Activated CD4-positive, alpha-beta T cell treated with anti-CD3 and anti-CD28 coated beads for 36 hours (primary cell): ENCODE measurements around the gene PAQR4. TPM values are rescaled to one million over a fixed set of nuclear protein-coding genes. Genes with fewer than 3 reads are reported as not detected.

ENCODE experiments used
- ATAC-seq: fragments of 200-7000 bp; cut with Tn5 transposase; one replicate; pipeline ENCODE4 v1.10.0; 2021; ENCODE audit warnings: mild to moderate bottlenecking, moderate library complexity
- CTCF ChIA-PET: fragments of 350-600 bp; sonication (Branson Sonifier 250); formaldehyde crosslinking; loops from one replicate; lab custom pipeline; 2021; ENCODE audit warnings: antibody characterized with exemption; lab: Charles Lee
- POLR2A ChIA-PET: fragments of 350-600 bp; sonication (Branson Sonifier 250); formaldehyde crosslinking; loops from one replicate; lab custom pipeline; 2021; ENCODE audit warnings: antibody characterized with exemption, inconsistent platforms; lab: Charles Lee
- DNase-seq: peaks from one replicate; pipeline ENCODE4 v3.0.0-alpha.2; 2020
- H3K27ac Mint-ChIP-seq: one replicate; pipeline ENCODE4 v1.8.0; 2021; ENCODE audit warnings: mixed read lengths
- H3K27me3 Mint-ChIP-seq: one replicate; pipeline ENCODE4 v1.8.0; 2021; ENCODE audit warnings: mixed read lengths
- H3K36me3 Mint-ChIP-seq: one replicate; pipeline ENCODE4 v1.8.0; 2021; ENCODE audit warnings: low read depth, mixed read lengths
- H3K4me1 Mint-ChIP-seq: one replicate; pipeline ENCODE4 v1.8.0; 2021; ENCODE audit warnings: mixed read lengths
- H3K4me3 Mint-ChIP-seq: one replicate; pipeline ENCODE4 v1.8.0; 2021; ENCODE audit warnings: mild to moderate bottlenecking, moderate library complexity, mixed read lengths
- H3K9me3 Mint-ChIP-seq: one replicate; pipeline ENCODE4 v1.8.0; 2021; ENCODE audit warnings: low read depth, mixed read lengths
- intact Hi-C, 2 experiments: fragments of 100-400 bp; cut with DNase I in 1 of 2; cut with micrococcal nuclease in 1 of 2; formaldehyde crosslinking; loops; one replicate each; pipeline versions ENCODE4 v1.14.2 to v1.15.1; 2022 to 2024; cut with DNase I, micrococcal nuclease
- total RNA-seq, 2 experiments: library from RNA; stranded (reverse); gene quantifications; one replicate each; pipeline ENCODE4 v1.2.3, GENCODE V29; 2021

PAQR4 gene
- total RNA-seq, 2 experiments from 2014 or later = 28.7 to 31.2 TPM

DNA sequence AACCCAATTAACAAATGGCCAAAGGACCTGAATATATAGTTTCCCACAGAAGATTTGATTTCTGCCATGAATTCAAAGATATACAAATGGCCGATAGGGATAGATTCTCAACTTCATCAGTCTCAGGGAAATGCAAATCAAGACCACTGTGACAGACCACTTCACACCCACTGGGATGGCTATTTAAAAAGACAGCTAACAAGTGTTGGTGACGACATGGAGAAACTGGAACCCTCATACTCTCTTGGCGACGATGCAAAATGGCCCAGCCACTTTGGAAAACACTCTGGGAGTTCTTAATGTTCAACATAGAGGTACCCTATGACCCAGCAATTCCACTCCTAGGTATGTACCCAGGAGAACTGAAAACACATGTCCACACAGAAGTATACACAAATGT lies 22.5 kb upstream of the PAQR4 start:
- POLR2A ChIA-PET = no interaction called here
- no peaks in the 10 kb centered on the region for H3K27me3 Mint-ChIP-seq
- H3K4me3 Mint-ChIP-seq = no peak overlapping the region
- peaks cover 17% of the 10 kb centered on the region for H3K36me3 Mint-ChIP-seq
- ATAC-seq = no peak
- no peaks in the 10 kb centered on the region for H3K4me1 Mint-ChIP-seq
- DNase-seq = no peak
- no peaks in the 10 kb centered on the region for H3K9me3 Mint-ChIP-seq
- CTCF ChIA-PET = no interaction called here
- intact Hi-C loops = no loop called here
- H3K27ac Mint-ChIP-seq = no peak overlapping the region

DNA sequence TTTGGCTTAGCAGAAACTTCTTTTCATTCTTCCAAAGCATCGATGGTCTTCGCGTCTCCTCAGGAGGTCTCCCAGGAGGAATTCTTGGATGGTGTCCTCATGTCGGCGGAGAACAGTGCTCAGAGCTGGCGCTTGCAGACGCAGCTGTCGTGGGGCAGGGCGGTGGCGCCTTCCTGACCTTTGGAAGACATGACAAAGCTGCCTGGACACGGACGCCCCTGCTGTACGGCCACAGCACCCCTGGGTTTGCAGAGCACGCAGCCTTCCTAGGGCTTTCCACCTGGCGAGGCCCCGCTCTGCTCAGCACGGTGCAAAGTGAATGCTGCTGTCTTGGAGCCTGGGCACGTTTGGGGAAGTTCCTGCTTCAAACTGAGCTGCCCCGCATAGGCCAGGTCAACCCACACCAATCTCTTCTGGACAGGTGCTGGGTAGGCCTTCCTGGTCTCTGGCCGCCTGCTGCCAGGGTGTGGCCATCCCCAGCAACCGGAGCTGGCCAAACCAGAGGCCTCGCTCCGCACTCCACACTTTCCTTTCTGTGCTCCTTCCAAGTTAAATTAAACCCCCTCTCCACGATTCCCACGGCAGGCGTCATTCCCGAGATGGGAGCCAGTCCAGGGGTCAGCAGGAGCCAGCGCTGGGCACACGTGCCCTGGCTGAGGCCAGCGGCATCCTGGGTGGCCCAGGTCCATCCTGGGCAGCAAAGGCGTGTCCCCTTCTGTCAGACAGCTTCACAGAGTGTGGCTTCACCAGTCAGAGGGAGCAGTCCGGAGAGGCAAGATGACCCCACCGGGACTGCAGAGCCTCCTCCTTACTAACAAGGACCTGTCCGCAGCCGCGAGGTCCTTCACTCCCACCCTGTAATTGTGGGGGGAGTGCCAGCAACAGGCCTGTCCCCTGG lies 20.1 kb upstream of the PAQR4 start:
- ATAC-seq (no peak), DNase-seq (no peak)
- CTCF ChIA-PET = interaction anchor here (0.5 kb wide), 1 partner anchor 74 kb away, joined by 3 read pairs; no protein-coding TSS in a partner anchor
- H3K9me3 Mint-ChIP-seq = no peaks in the 10 kb centered on the region
- H3K4me1 Mint-ChIP-seq = no peaks in the 10 kb centered on the region
- H3K4me3 Mint-ChIP-seq = no peak overlapping the region
- peaks cover 6% of the 10 kb centered on the region for H3K36me3 Mint-ChIP-seq
- no peak overlapping the region for H3K27ac Mint-ChIP-seq
- H3K27me3 Mint-ChIP-seq = no peaks in the 10 kb centered on the region
- intact Hi-C loops = no loop called here
- POLR2A ChIA-PET = no interaction called here

DNA sequence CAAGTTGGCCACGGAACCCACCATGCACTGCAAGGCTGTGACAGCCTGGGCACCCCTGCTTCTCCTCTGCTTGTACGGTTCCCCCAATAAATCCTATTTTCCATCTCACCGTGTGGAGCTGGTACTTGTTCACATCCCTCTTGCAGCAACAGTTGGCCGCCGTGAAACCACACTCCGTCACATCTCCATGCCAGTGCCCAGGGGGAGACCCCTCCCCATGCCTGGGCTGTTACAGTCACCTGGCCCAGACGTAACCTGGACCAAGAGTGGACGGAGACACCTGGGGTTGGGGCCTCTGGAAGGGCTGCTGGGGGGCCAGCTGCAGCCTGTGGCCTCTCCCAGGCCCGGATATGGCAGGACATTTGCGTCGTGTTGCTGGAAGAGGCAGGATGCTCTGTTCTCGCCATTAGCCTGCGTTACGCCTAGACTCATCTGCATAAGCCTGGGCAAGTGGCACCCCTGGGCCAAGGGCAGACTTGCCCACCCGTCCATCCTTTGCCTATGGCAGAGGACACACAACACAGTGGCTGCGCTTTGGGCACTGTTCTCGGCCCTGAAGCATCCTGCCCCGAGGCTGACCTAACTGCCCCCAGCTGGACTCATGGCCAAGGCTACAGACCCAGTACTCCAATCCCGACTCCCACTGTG lies 19.3 kb upstream of the PAQR4 start:
- ATAC-seq = no peak

DNA sequence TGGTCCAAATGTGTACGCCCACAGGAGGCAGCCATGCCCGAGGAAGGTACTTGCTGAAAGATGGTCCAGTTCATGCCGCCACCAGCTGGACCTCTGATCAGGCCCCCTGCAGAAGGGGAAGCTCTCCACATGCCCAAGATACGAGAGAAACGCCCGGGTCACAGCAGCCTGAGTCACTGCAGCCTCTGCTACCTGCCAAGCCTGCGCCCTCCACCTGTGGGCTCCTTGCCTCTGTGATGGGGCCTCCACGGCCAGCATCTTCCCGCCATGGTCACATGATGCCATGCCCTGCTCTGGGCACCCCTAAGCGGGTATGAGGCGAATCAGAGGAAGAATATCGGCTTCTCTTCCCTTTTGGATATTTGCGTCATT lies 18.8 kb upstream of the PAQR4 start:
- CTCF ChIA-PET = no interaction called here

More for the DNA sequence above, 19.3 kb upstream of the PAQR4 start:
- H3K27me3 Mint-ChIP-seq = no peaks in the 10 kb centered on the region
- POLR2A ChIA-PET = no interaction called here
- no peak for DNase-seq
- intact Hi-C loops = no loop called here
- H3K4me3 Mint-ChIP-seq = no peak overlapping the region
- H3K36me3 Mint-ChIP-seq = peaks cover 6% of the 10 kb centered on the region
- no peak overlapping the region for H3K27ac Mint-ChIP-seq
- no peaks in the 10 kb centered on the region for H3K4me1 Mint-ChIP-seq
- CTCF ChIA-PET = no interaction called here
- H3K9me3 Mint-ChIP-seq = no peaks in the 10 kb centered on the region

DNA sequence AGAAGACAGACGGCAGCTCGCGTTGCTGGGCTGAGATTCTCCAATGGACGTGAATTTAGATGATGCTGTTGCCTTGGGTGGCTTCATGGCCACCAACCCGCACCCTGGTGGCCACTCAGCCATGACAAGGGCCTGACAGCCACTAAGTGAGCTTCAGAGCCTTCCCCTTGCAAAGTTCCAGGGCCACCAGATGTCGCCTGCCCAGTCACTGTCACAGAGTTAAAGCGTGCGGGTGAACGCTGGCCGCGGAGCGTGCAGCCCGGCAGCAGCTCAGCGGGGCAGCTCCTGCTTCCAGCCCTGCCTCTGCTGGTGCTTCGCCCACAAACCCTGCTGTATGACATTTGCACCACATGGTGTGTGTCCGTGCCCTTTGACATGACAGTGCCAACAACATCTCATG lies 18.4 kb upstream of the PAQR4 start:
- DNase-seq (no peak), ATAC-seq (no peak)
- H3K4me1 Mint-ChIP-seq = no peaks in the 10 kb centered on the region
- no peaks in the 10 kb centered on the region for H3K27me3 Mint-ChIP-seq
- H3K9me3 Mint-ChIP-seq = no peaks in the 10 kb centered on the region
- intact Hi-C loops = no loop called here
- no peak overlapping the region for H3K27ac Mint-ChIP-seq
- ChIA-PET POLR2A (no interaction called here), CTCF (no interaction called here)
- peaks cover 6% of the 10 kb centered on the region for H3K36me3 Mint-ChIP-seq
- H3K4me3 Mint-ChIP-seq = no peak overlapping the region

More for the DNA sequence above, 18.8 kb upstream of the PAQR4 start:
- H3K9me3 Mint-ChIP-seq = no peaks in the 10 kb centered on the region
- peaks cover 6% of the 10 kb centered on the region for H3K36me3 Mint-ChIP-seq
- H3K27ac Mint-ChIP-seq = no peak overlapping the region
- H3K4me1 Mint-ChIP-seq = no peaks in the 10 kb centered on the region
- no peak overlapping the region for H3K4me3 Mint-ChIP-seq
- intact Hi-C loops = no loop called here
- POLR2A ChIA-PET = no interaction called here
- DNase-seq (no peak), ATAC-seq (no peak)
- no peaks in the 10 kb centered on the region for H3K27me3 Mint-ChIP-seq

DNA sequence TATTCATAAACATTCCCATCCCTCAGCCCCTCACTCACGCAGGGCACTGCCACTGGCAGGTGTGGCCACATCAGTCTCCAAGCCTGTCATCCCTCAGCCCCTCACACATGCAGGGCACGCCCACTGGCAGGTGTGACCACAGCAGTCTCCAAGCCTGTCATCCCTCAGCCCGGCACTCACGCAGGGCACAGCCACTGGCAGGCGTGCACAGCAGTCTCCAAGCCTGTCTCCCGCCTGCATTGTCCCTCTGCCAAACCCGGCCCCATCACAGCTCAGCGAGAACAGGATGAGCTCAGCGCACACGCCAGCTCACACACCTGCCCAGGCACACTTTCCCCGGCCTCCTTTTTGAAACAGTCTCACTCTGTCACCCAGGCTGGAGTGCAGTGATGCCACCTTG lies 16.5 kb upstream of the PAQR4 start:
- ChIA-PET CTCF (interaction anchor here (0.6 to 0.9 kb wide), 4 partner anchors 11 to 112 kb away, joined by 3 to 4 read pairs (median 4); partner anchors contain the start of genes FLYWCH2 and KREMEN2), POLR2A (no interaction called here)
- DNase-seq = no peak
- H3K36me3 Mint-ChIP-seq = peaks cover 1% of the 10 kb centered on the region
- no peaks in the 10 kb centered on the region for H3K9me3 Mint-ChIP-seq
- no peak overlapping the region for H3K4me3 Mint-ChIP-seq
- ATAC-seq = no peak
- no peak overlapping the region for H3K27ac Mint-ChIP-seq
- intact Hi-C loops = no loop called here
- peaks cover 3% of the 10 kb centered on the region for H3K4me1 Mint-ChIP-seq
- peaks cover 6% of the 10 kb centered on the region for H3K27me3 Mint-ChIP-seq

DNA sequence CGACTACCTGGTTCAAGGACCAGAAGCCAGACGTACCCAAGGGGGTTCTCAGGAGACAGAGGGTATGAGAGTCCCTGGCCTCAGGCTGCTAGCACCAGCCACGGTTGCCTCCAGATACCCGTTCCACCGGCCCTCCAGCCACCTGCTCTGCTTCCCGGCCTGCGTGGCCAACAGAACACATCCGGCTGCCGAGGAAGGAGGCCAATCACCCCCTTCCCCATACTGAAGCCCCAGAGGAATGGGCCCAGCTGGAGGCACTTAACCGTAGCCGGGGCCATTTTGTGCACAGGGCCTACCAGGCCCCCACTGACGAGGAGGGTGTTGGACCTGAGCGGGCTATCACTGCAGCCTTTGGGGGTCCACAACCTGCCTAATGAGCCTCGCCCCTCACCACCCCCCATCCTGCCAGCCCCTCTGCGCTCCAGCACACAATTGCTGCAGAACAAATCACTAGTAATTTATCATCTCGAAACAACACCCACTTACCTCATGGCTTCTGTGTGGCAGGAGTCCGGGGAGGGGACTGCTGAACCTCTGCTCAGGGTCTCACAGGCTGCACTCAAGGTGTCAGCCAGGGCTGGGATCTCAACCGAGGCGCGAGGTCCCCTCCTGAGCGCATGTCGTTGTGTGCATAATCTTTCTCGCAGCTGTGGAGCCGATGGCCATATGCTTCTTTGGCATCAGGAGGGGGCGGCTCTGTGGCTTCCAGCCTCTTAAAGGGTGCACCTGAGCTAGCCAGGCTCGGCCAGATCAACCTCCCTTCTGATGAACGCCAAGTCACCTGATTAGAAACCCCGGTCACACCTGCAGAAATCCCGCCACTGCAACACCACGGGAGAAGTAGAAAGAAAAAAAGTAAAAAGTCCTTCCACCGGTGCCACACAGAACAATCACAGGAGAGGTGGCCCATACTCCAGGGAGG lies 15.2 kb upstream of the PAQR4 start:
- H3K27ac Mint-ChIP-seq = no peak overlapping the region
- intact Hi-C loops = no loop called here
- no peak for DNase-seq
- no peak overlapping the region for H3K4me3 Mint-ChIP-seq
- no peak for ATAC-seq
- no peaks in the 10 kb centered on the region for H3K9me3 Mint-ChIP-seq
- no peaks in the 10 kb centered on the region for H3K36me3 Mint-ChIP-seq
- peaks cover 3% of the 10 kb centered on the region for H3K4me1 Mint-ChIP-seq
- CTCF ChIA-PET = no interaction called here
- H3K27me3 Mint-ChIP-seq = peaks cover 6% of the 10 kb centered on the region
- POLR2A ChIA-PET = no interaction called here

DNA sequence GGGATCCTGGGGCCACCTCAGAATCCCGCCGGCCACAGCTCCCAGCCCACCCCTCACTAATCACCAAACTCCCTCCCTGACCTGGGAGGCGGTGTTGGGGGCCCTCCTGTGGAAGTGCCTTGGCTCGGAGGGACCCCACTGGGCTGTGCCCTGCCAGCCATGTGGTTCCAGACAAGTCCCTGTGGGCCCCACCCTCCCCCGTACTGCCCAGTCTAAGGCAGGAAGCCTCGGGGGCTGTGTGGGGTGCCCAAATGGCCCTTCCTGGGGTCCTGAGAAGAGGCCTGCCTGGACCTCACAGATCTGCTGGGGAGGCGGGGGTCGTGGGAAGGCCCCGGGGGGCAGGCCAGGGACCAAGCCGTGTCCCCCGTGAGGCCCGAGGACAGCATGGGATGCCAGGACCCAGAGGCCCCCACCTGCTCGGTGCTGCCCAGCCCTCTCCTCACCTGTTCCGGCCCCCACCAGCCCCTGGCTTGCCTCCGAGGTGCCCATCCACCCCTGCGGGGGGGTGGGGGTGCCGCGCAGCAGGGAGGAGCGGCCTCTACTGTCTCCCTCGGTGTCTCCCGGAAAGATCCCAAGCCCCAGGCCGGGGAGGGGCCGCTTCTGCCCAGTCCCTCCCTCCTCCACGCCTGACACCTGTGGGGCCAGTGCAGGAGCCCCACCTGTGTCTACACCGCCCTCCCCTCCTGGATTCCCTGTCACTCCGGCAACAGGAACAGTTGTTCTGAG lies 14.3 kb upstream of the PAQR4 start:
- DNase-seq (no peak), ATAC-seq (no peak)
- intact Hi-C loops = no loop called here
- POLR2A ChIA-PET = no interaction called here
- H3K4me3 Mint-ChIP-seq = no peak overlapping the region
- no peak overlapping the region for H3K27ac Mint-ChIP-seq
- no peaks in the 10 kb centered on the region for H3K9me3 Mint-ChIP-seq
- CTCF ChIA-PET = no interaction called here
- H3K36me3 Mint-ChIP-seq = no peaks in the 10 kb centered on the region
- peaks cover 6% of the 10 kb centered on the region for H3K27me3 Mint-ChIP-seq
- peaks cover 3% of the 10 kb centered on the region for H3K4me1 Mint-ChIP-seq

DNA sequence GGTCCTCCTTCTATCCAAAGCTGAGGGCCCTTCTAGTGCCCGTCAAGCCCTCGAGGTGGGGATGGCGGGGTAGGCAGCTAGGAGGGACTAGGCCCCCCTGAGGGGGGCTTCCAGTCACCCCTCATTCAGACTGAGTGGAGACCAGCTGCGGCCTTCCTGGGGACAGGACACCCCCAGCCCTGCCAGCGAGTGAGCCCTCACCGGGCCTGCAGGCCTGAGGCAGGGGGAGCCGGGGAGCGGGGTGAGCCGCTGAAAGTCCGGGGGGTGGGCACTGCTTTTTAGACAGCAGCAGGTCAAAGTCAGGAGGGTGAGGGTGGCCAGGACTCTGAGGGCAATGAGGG lies 13.7 kb upstream of the PAQR4 start:
- ChIA-PET POLR2A (no interaction called here), CTCF (no interaction called here)
- H3K27ac Mint-ChIP-seq = no peak overlapping the region
- DNase-seq (no peak), ATAC-seq (no peak)
- no peaks in the 10 kb centered on the region for H3K36me3 Mint-ChIP-seq
- peaks cover 8% of the 10 kb centered on the region for H3K27me3 Mint-ChIP-seq
- intact Hi-C loops = no loop called here
- H3K4me3 Mint-ChIP-seq = no peak overlapping the region
- no peaks in the 10 kb centered on the region for H3K9me3 Mint-ChIP-seq
- peaks cover 3% of the 10 kb centered on the region for H3K4me1 Mint-ChIP-seq

DNA sequence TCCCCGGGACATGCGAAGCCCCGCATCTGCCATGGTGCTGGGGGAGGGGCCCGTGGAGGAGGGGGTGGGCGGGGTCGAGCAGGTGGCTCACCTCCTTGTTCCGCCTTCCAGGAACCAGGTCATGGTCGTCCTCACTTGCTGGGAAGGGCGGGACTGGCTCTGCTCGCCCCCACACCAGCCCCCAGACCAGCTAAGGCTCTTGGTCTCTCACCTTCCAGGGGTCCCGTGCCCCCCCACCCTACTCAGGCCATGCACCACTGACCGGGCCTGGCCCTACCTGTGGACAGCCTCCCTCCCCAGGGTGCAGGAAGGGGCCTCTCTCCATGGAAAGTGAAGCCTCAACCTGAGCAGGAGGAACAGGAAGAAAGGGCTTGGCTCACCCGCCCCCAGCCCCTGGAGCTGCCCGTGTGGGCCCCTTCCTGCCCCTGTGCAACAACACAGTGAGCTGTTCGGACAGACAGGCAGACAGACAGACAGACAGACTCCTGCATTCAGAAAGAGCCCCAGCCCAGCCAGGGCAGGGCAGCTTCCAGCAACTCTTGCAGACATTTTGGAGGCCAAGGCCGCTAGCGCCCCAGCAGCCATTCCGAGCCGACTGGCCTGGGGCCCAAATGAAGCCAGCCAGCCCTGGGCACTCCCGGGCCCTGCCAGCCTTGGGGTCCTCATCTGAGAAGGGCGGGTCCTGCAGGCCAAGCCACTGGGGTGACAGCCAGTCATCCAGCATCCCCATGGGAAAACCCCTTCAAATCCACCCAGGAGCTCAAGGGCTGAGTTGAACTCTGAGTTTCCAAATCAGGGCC lies 13.2 kb upstream of the PAQR4 start:
- no peak overlapping the region for H3K27ac Mint-ChIP-seq
- CTCF ChIA-PET = no interaction called here
- DNase-seq (no peak), ATAC-seq (peak; percentile 52)
- H3K36me3 Mint-ChIP-seq = no peaks in the 10 kb centered on the region
- POLR2A ChIA-PET = interaction anchor here (0.7 kb wide), 1 partner anchor 14 kb away, joined by 3 read pairs; no protein-coding TSS in a partner anchor
- no peaks in the 10 kb centered on the region for H3K9me3 Mint-ChIP-seq
- peaks cover 8% of the 10 kb centered on the region for H3K27me3 Mint-ChIP-seq
- H3K4me1 Mint-ChIP-seq = peaks cover 3% of the 10 kb centered on the region
- H3K4me3 Mint-ChIP-seq = no peak overlapping the region
- intact Hi-C loops = no loop called here
